GM21717 (cell line): ENCODE measurements around the gene RIGI.
"Not testable (repeated sequence)": the region's sequence is repeated elsewhere in the genome, so short reads cannot be mapped to it uniquely, and the experiment has no call there.

Source experiments
- ATAC-seq: cut with Tn5 transposase; IDR thresholded peaks from one replicate; pipeline ENCODE4 v1.9.1; 2021; ENCODE audit warnings: mild to moderate bottlenecking, moderate library complexity; ENCODE audit not compliant: unreplicated experiment

The RIGI gene

DNA sequence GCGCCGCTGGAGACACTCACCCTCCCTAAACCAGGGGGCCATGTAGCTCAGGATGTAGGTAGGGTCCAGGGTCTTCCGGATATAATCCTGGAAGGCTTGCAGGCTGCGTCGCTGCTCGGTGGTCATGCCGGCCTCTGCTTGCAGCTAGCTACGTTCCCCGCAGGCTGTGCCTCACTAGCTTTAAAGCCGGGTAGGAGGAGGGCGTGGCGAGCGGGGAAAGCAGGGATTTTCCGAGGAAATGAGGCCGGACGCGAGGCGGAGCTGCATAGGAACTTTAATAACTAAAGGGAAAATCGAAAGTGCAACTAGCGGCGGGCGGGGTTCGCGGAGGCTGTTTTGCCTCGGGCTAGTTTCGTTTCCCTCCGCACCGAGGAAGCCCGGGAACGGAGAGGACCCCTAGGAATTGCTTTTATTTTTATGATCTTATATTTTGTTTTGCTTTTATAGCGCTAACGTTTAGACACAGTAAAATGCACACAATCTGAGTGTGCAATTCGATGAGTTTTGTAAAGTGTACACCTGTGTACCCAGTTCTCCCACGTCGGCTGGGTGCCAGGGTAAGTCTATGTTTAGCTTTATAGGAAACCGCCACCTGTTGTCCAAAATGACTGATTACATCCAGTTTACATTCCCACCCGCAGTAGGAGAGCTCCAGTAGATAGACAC, at the start of gene RIGI:
Gene RIGI (minus strand): TSS at position 156 of the 666 bp plus-strand sequence. CDS start 30 bp downstream, at position 126.
- peak; percentile 71 for ATAC-seq

GRCh38 chr9:32574858-32575257, 48.9 kb upstream of the RIGI start:
- no peak for ATAC-seq

DNA sequence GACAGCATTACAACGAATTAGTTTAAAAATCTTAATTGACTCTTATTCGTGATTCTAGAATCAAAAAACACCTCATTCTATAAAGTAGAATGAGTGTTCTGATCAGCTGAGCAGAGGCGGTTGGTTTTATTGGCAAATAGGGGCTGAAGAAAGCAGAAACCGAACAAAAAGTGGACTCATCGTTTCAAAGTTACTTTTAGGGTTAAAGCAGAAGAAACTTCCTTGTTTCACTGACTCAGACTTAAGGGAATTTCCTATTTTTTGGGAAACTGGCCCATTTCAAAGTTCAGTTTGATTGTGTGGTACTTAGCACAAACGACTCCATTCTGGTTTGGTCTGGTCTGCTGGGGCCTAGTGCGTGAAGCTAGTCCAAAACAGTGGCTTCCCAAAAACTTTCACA, 47.8 kb upstream of the RIGI start:
- ATAC-seq: no peak

DNA sequence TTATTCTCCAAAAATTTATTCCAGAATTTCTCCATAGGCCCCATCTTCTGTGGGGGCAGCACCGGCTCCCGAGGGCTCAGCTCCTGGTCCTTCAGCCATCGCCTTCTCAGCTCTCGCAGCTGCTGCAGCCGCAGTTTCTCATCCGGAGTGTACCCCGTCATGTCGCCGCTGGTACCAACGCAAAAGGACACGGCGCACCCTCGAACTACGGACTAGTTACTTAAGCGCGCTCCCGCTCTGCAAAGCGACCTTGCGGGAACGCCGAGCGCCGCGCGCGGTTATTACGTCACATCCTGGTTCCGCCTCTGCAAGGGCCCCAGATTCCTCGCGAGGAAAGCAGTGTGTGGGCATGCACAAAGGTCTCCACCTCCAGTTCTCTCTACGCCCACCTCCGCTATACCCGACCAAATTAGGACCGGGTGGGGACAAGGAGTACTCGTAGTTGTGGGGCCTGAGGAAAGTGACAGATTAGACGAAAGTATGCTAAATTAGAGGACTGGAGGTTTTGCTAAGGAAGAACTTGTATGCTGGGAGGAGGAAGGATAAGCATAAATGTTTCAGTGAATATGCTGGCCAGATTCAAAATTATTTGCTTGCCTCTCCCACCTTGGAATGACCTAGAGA, 47.0 kb upstream of the RIGI start, which contains the start of gene NDUFB6:
Gene NDUFB6 (minus strand): TSS at position 260 of the 624 bp plus-strand sequence. CDS start 99 bp downstream, at position 161.
- peak; percentile 89 for ATAC-seq

DNA sequence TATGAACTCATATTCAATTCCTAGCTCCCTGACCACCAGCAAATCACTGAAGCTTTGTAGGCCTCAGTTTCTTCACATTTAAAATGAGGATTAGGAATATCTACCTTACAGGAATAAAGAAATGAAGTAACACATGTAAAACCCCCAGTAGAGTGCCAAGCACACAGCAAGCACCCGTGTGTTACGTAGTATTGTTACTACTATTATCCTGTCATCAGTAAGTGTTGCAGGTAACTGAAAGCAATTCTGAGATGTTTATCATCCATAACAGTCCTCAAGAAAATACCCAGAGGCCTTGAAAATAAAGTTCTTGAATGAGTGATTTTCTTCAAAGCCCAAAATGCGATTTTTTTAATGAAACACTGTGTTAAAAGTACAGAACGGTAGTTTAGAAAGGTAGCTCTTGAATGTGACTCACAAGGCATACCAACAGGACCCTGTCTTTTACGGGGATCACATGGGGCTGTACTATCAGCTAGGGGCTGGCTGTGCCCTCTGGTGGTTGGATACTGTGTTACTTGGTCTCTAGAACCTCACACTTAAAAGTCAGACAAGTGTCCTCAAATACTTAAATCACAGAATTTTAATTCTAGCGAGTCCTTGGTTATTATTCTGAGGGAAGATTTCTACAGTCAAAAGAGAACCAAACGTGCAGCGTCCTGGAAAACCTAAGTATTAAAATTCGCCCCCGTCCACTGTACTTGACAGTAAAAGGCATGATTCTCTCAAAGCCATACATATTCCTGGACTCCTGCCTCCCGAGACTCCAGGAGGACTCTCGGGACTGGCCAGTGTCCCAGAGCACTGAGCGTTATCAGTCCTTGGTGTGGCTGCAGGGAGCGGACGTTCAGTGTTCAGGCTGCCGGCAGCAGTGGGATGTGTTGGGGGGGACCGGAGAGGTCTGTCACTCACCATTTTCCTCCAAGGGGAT, 46.2 kb upstream of the RIGI start:
- ATAC-seq: peak; percentile 89

GRCh38 chr9:32570262-32570661, 44.3 kb upstream of the RIGI start:
- ATAC-seq: no peak

DNA sequence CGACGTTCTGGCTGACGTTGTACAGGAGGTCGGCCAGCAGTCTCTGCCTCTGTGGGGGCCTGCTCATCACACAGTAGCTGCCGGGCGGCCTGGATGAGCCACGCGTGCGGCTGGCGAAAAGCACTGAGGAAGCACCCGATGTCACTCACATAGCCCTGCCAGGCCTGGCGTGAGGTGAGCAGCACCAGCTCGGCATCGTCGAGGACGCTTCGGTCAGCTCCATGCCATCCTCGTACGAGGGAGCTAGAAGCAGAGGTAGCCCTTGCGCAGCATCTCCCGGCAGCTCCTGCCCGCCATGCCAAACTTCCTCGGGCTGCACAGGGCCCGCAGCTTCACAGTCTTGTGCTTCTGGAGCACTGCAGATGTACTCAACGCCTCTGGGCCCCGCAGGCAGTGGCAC, 40.8 kb upstream of the RIGI start:
- no peak for ATAC-seq

DNA sequence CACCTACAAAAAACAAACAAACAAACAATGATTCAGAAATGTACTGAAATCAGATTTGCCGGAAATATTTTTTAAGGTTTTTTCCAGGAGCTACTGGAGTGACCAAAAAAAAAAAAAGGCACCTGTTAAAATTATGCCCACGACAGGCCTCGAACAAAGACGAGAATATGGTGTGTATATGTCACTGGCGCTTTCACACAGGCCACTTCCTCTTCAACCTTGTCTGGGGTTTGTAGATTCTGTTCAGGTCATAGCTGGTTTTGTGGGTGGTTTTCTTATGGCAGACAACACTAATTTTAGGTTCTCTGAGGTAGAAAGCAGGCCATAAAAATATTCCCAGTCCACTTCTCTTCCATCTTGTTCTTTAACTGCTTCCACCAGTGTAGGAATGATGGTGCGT, 40.0 kb upstream of the RIGI start:
- ATAC-seq: no peak

DNA sequence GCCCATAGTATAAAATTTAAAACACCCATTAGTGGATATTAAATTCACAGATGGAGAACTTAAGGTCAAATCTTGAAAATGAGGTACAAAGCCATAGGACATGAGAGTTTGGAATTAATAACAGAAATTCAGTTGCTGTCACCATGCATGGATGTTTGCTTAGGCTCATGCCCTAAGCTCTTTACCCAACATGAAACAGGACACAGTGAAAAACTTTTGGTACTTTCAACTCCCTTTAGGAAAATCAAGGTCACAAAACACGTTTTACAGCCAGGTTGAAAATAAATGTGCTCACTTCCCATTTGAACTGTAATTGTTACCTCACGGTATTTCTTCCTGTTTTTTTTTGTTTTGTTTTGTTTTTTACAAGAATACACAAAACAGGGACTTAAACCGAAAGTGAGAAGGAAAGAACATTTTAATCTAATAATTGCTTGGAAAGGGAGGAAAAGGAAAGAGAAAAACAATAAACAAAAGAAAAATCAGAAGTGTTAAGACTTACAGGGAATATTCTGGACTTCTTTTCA, 32.5 kb upstream of the RIGI start:
- ATAC-seq: no peak

DNA sequence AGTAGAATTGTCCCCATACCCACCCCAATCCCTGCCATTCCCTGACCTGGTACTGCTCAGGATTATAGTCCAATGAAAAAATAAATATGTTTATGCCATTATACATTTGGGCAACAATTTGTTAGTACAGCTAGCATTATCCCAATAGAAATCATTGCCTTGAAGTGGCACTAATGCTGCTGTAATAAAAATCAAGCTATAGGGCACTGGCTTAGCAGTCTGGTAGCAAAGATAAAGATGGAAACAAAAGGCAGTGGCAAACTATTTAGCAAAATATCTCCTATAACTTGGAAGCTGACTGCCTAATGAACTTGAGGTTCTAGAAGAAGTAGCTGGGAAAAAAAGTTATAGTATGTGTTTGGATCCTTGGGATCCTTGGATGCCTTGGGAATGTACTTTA, 28.6 kb upstream of the RIGI start:
- no peak for ATAC-seq

DNA sequence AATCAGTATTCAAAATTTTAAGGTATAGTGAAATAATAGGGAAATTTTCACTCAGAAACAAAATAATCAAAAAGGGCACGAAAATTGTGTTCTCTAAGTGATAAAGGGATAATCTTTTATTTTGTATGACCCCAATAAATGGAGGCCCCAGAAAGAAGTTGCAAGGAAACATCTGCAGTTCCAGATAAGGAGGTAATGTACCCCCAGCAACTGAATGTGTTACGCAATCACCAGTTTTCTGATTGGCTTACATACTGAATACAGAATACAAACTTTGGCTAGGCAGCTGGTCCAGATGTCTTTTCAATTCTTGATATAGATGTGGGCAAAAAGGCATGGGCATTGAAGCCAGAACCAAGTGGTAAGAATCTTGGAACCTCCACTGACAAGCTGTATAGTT, 28.1 kb upstream of the RIGI start:
- no peak for ATAC-seq

GRCh38 chr9:32552172-32552872, 26.3 kb upstream of the RIGI start, which contains the start of the genes SMIM27 and TOPORS:
TSS of gene SMIM27 (plus strand) at chr9:32552327. CDS start at chr9:32552435, 108 bp downstream.
TSS of gene TOPORS (minus strand) at chr9:32552586. CDS start at chr9:32552436, 150 bp downstream.
- ATAC-seq: peak; percentile 76

DNA sequence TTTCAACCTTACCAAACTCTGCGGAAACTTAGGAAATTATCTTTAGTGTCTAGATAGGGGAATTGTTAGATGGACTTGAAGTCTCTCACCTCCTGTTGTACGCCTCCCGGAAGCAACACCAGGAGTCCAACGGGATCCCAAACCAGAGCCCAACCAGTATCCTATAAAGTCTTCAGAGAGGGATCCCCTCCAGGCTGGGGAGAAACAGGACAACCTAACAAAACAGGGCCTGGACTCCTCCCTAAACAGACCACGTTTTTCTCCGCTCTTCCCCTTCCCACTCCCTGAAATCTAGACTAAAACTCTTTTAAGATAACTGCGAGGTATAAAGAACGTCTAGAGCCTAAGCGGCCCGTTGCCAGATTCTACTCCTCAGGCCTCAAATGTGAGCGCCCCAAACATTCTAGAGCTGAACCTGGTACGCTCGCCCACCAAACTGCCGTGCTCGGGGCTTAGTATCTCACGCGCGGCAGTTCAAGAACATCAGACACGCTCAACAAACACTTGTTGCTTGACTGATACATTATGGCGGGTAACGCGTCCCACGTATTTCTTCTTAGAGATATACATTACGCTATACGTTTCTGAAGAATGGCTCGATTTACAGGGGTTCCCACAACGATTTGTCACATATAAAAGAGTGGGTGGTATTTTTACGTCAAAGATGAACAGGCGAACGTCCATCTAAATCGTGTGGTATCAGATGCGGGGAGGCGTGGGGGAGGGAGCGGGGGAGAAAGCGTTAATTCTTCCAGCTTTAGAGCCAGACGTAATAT, 25.5 kb upstream of the RIGI start:
- ATAC-seq: peak; percentile 8

GRCh38 chr9:32550562-32551275, 24.7 kb upstream of the RIGI start:
- ATAC-seq: peak; percentile 64

GRCh38 chr9:32550150-32550561, 24.2 kb upstream of the RIGI start:
- no peak for ATAC-seq

- not testable (repeated sequence) for ATAC-seq
These were observed 22.2 kb upstream of the RIGI start for GRCh38 chr9:32548213-32548612.

- no peak for ATAC-seq
These were observed 19.9 kb upstream of the RIGI start for GRCh38 chr9:32545884-32546283.

GRCh38 chr9:32543047-32543446, 17.1 kb upstream of the RIGI start:
- no peak for ATAC-seq

DNA sequence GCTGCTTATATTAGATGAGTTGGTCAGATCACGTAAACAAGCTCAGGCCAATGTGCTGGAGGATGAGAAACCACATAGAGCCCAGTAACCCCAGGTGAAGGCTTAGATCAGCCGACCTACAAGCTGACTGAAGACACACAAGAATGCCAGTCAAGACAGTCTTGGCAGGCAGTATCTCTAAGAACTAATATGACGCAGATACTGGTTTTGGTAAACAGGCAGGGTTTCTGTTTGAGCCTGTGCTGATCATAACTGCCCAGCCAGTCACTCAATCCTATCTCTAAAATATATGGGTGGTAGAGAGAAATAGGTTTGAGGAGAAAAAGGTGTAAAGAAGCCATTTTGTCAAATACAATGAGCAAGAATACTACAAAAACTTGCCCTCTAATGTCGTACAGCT, 7.8 kb upstream of the RIGI start:
- ATAC-seq: no peak
